Calu3 (cell line): Measurements from ENCODE around the gene EXOC1L. TPM values are rescaled to one million over a fixed set of nuclear protein-coding genes. Genes with fewer than 3 reads are reported as not detected.

Experiments
- BruUV-seq: library from RNA; stranded (reverse); fragments of 400-500 nt; replicated peaks from 2 replicates; lab custom pipeline; 2021; lab: Mats Ljungman, UMichigan
- CTCF ChIA-PET: fragments of 300-600 bp; sonication (Branson Sonifier 250); formaldehyde crosslinking; loops from one replicate; lab custom pipeline; 2022; ENCODE audit warnings: antibody characterized with exemption; lab: Charles Lee
- DNase-seq: peaks from one replicate; pipeline ENCODE4 v3.0.0; 2022
- H3K27ac Mint-ChIP-seq: one replicate; pipeline ENCODE4 v1.8.0; 2022; ENCODE audit warnings: mixed read lengths; ENCODE audit not compliant: unreplicated experiment
- H3K27me3 Mint-ChIP-seq: one replicate; pipeline ENCODE4 v1.8.0; 2022; ENCODE audit warnings: mixed read lengths; ENCODE audit not compliant: unreplicated experiment
- H3K36me3 Mint-ChIP-seq: one replicate; pipeline ENCODE4 v1.8.0; 2022; ENCODE audit warnings: mild to moderate bottlenecking, moderate library complexity, mixed read lengths; ENCODE audit not compliant: insufficient read depth, unreplicated experiment
- H3K4me1 Mint-ChIP-seq: one replicate; pipeline ENCODE4 v1.8.0; 2022; ENCODE audit warnings: mild to moderate bottlenecking, low read depth, mixed read lengths; ENCODE audit not compliant: unreplicated experiment
- H3K4me3 Mint-ChIP-seq: one replicate; pipeline ENCODE4 v1.8.0; 2022; ENCODE audit warnings: mild to moderate bottlenecking, low read depth, moderate library complexity, mixed read lengths; ENCODE audit not compliant: unreplicated experiment
- H3K9me3 Mint-ChIP-seq: one replicate; pipeline ENCODE4 v1.8.0; 2022; ENCODE audit warnings: low read depth, mixed read lengths; ENCODE audit not compliant: unreplicated experiment
- CTCF ChIP-seq: fragments of 200-600 bp; IDR thresholded peaks from one replicate; pipeline ENCODE4 v1.8.0; 2022; ENCODE audit warnings: antibody characterized with exemption; ENCODE audit not compliant: unreplicated experiment
- intact Hi-C: fragments of 100-400 bp; cut with micrococcal nuclease; formaldehyde crosslinking; loops from one replicate; pipeline ENCODE4 v1.10.0; 2022; ENCODE audit not compliant: unreplicated experiment
- total RNA-seq: library from RNA; stranded (reverse); gene quantifications from 2 replicates; pipeline ENCODE4 v1.2.3, GENCODE V29; 2022

EXOC1L gene
- total RNA-seq, 1 experiment from 2014 or later: not detected

- no peaks in the 10 kb centered on the region for H3K27me3 Mint-ChIP-seq
- DNase-seq: peak; percentile 97
Observed at GRCh38 chr4:55853484-55854046, 34.0 kb downstream of the EXOC1L start, which contains the start of gene EXOC1. Gene EXOC1, plus strand, starts transcription at chr4:55853648. Its CDS starts 4,676 bp downstream, at chr4:55858324.

GRCh38 chr4:55854129-55854528 lies 34.5 kb downstream of the EXOC1L start:
- CTCF ChIA-PET: no interaction called here
- no peak overlapping the region for H3K4me3 Mint-ChIP-seq
- no peaks in the 10 kb centered on the region for H3K9me3 Mint-ChIP-seq
- no peak for TF ChIP-seq CTCF
- BruUV-seq: no TSS peak
- no peak for DNase-seq
- peak overlapping the region; percentile 83 for H3K27ac Mint-ChIP-seq
- peaks cover 18% of the 10 kb centered on the region for H3K4me1 Mint-ChIP-seq
- intact Hi-C loops: no loop called here
- H3K36me3 Mint-ChIP-seq: peaks cover 12% of the 10 kb centered on the region
- no peaks in the 10 kb centered on the region for H3K27me3 Mint-ChIP-seq

More at GRCh38 chr4:55853484-55854046, 34.0 kb downstream of the EXOC1L start, which contains the start of gene EXOC1:
- intact Hi-C loops: no loop called here
- Mint-ChIP-seq H3K4me3 (no peak within 1 kb of the TSS), H3K4me1 (peaks cover 18% of the 10 kb centered on the region), H3K36me3 (peaks cover 12% of the 10 kb centered on the region), H3K9me3 (no peaks in the 10 kb centered on the region), H3K27ac (peak within 1 kb of the TSS; percentile 83)
- CTCF ChIA-PET: no interaction called here
- TF ChIP-seq CTCF: no peak
- BruUV-seq: no TSS peak

GRCh38 chr4:55857586-55857985 lies 38.0 kb downstream of the EXOC1L start:
- Mint-ChIP-seq H3K9me3 (no peaks in the 10 kb centered on the region), H3K36me3 (peaks cover 19% of the 10 kb centered on the region), H3K27ac (no peak overlapping the region), H3K4me3 (no peak overlapping the region), H3K27me3 (no peaks in the 10 kb centered on the region), H3K4me1 (peaks cover under 1% of the 10 kb centered on the region)
- no peak for DNase-seq
- BruUV-seq: no TSS peak
- no peak for TF ChIP-seq CTCF
- CTCF ChIA-PET: no interaction called here
- intact Hi-C loops: no loop called here

- H3K4me3 Mint-ChIP-seq: no peak overlapping the region
- DNase-seq: no peak
- BruUV-seq: no TSS peak
- H3K4me1 Mint-ChIP-seq: no peaks in the 10 kb centered on the region
- H3K27me3 Mint-ChIP-seq: no peaks in the 10 kb centered on the region
- TF ChIP-seq CTCF: no peak
- H3K27ac Mint-ChIP-seq: no peak overlapping the region
- intact Hi-C loops: no loop called here
- CTCF ChIA-PET: no interaction called here
- H3K9me3 Mint-ChIP-seq: no peaks in the 10 kb centered on the region
- peaks cover 11% of the 10 kb centered on the region for H3K36me3 Mint-ChIP-seq
Observed at GRCh38 chr4:55859711-55860110, 40.1 kb downstream of the EXOC1L start.
